ENCODE measurements around the gene SELENOO.

Gene SELENOO

GRCh38 chr22:50218153-50218995, 17.6 kb downstream of the SELENOO start:
- DNase-seq = no peak

- DNase-seq = peak; percentile 67
Observed at GRCh38 chr22:50218996-50219727, 18.4 kb downstream of the SELENOO start.

- no peak for DNase-seq
Observed at GRCh38 chr22:50219800-50220602, 19.2 kb downstream of the SELENOO start.

GRCh38 chr22:50220603-50221409, 20.0 kb downstream of the SELENOO start:
- DNase-seq = no peak

GRCh38 chr22:50221410-50222300, 20.8 kb downstream of the SELENOO start:
- no peak for DNase-seq

- DNase-seq = no peak
Observed at GRCh38 chr22:50222508-50222907, 21.7 kb downstream of the SELENOO start.

GRCh38 chr22:50224071-50224470, 23.3 kb downstream of the SELENOO start:
- no peak for DNase-seq

- no peak for DNase-seq
Observed at GRCh38 chr22:50225200-50225969, 24.6 kb downstream of the SELENOO start.

- no peak for DNase-seq
Observed at GRCh38 chr22:50226063-50226874, 25.5 kb downstream of the SELENOO start.

- no peak for DNase-seq
Observed at GRCh38 chr22:50226875-50227165, 26.0 kb downstream of the SELENOO start.

- DNase-seq = no peak
Observed at GRCh38 chr22:50227579-50228215, 26.9 kb downstream of the SELENOO start.

- DNase-seq = no peak
Observed at GRCh38 chr22:50228366-50228765, 27.6 kb downstream of the SELENOO start.

GRCh38 chr22:50229370-50229769, 28.6 kb downstream of the SELENOO start:
- DNase-seq = no peak

GRCh38 chr22:50232481-50233151, 31.8 kb downstream of the SELENOO start:
- DNase-seq = no peak

- no peak for DNase-seq
Observed at GRCh38 chr22:50233223-50233622, 32.4 kb downstream of the SELENOO start.

GRCh38 chr22:50236731-50237409, 36.1 kb downstream of the SELENOO start:
- no peak for DNase-seq

- no peak for DNase-seq
Observed at GRCh38 chr22:50238755-50239154, 37.9 kb downstream of the SELENOO start.

- DNase-seq = no peak
Observed at GRCh38 chr22:50242406-50242949, 41.7 kb downstream of the SELENOO start.

All from NCI-H1105 treated with DMSO at 0.1 percent for 48 hours (cell line).